WTC11 (cell line): Measurements from ENCODE around the gene H1-8. TPM values are rescaled to one million over a fixed set of nuclear protein-coding genes. Genes with fewer than 3 reads are reported as not detected.

Experiments
- ATAC-seq: fragments of 200-7000 bp; cut with Tn5 transposase; 2 replicates; pipeline ENCODE4 v1.10.0; 2021; ENCODE audit warnings: mild to moderate bottlenecking, moderate library complexity
- CTCF ChIA-PET: fragments of 300-600 bp; sonication (Branson Sonifier 250); formaldehyde crosslinking; loops from one replicate; lab custom pipeline; 2021; ENCODE audit warnings: antibody characterized with exemption; lab: Charles Lee
- POLR2A ChIA-PET: fragments of 350-600 bp; sonication (Branson Sonifier 250); formaldehyde crosslinking; loops from one replicate; lab custom pipeline; 2021; ENCODE audit warnings: antibody characterized with exemption; lab: Charles Lee
- DNase-seq: peaks from one replicate; pipeline ENCODE4 v3.0.0; 2021; ENCODE audit warnings: low spot score
- H3K27ac Mint-ChIP-seq: 2 replicates; pipeline ENCODE4 v1.8.0; 2021; ENCODE audit warnings: mixed read lengths
- H3K27me3 Mint-ChIP-seq: 2 replicates; pipeline ENCODE4 v1.8.0; 2021; ENCODE audit warnings: low read depth, mild to moderate bottlenecking, moderate library complexity, mixed read lengths
- H3K36me3 Mint-ChIP-seq: 2 replicates; pipeline ENCODE4 v1.8.0; 2021; ENCODE audit warnings: mixed read lengths
- H3K4me1 Mint-ChIP-seq: 2 replicates; pipeline ENCODE4 v1.8.0; 2022; ENCODE audit warnings: mixed read lengths
- H3K4me3 Mint-ChIP-seq: 2 replicates; pipeline ENCODE4 v1.8.0; 2021; ENCODE audit warnings: mild to moderate bottlenecking, moderate library complexity, mixed read lengths
- H3K9me3 Mint-ChIP-seq: 2 replicates; pipeline ENCODE4 v1.8.0; 2021; ENCODE audit warnings: mixed read lengths
- AR ChIP-seq: fragments of 250-450 bp; sonication (Bioruptor Pico); IDR thresholded peaks from 2 replicates; pipeline ENCODE4 v1.9.0; 2021; ENCODE audit warnings: mild to moderate bottlenecking
- ATF2 ChIP-seq: sonication (generic); formaldehyde crosslinking; IDR thresholded peaks from 2 replicates; pipeline ENCODE4 v1.8.1; 2022; ENCODE audit warnings: low read depth, missing genetic modification reagents, borderline replicate concordance
- ATF3 ChIP-seq: sonication (generic); formaldehyde crosslinking; conservative IDR thresholded peaks from 2 replicates; pipeline ENCODE4 v1.8.1; 2022; ENCODE audit warnings: mild to moderate bottlenecking, missing genetic modification reagents
- CDX4 ChIP-seq: fragments of 250-450 bp; sonication (Bioruptor Pico); IDR thresholded peaks from 2 replicates; pipeline ENCODE4 v1.9.0; 2021; ENCODE audit warnings: moderate library complexity, mild to moderate bottlenecking, inconsistent platforms, borderline replicate concordance
- CREB1 ChIP-seq: sonication (generic); formaldehyde crosslinking; IDR thresholded peaks from 2 replicates; pipeline ENCODE4 v1.8.0; 2023; ENCODE audit warnings: mild to moderate bottlenecking, missing genetic modification reagents
- E2F5 ChIP-seq: sonication (generic); formaldehyde crosslinking; IDR thresholded peaks from 2 replicates; pipeline ENCODE4 v1.8.1; 2022; ENCODE audit warnings: mild to moderate bottlenecking, moderate library complexity, missing genetic modification reagents
- ELF4 ChIP-seq: sonication (generic); formaldehyde crosslinking; IDR thresholded peaks from 2 replicates; pipeline ENCODE4 v1.8.1; 2022; ENCODE audit warnings: low read depth, mild to moderate bottlenecking, moderate library complexity, missing genetic modification reagents
- FOXP1 ChIP-seq: sonication (generic); formaldehyde crosslinking; IDR thresholded peaks from 2 replicates; pipeline ENCODE4 v1.8.0; 2022; ENCODE audit warnings: missing genetic modification reagents, mild to moderate bottlenecking, moderate library complexity, borderline replicate concordance
- GTF2I ChIP-seq: fragments of 250-450 bp; sonication (Bioruptor Pico); conservative IDR thresholded peaks from 2 replicates; pipeline ENCODE4 v1.4.0; 2021; ENCODE audit warnings: mild to moderate bottlenecking
- NFE2L1 ChIP-seq: sonication (generic); formaldehyde crosslinking; IDR thresholded peaks from 2 replicates; pipeline ENCODE4 v1.8.1; 2023; ENCODE audit warnings: missing genetic modification reagents
- NR1H2 ChIP-seq: sonication (generic); formaldehyde crosslinking; IDR thresholded peaks from 2 replicates; pipeline ENCODE4 v1.9.0; 2021; ENCODE audit warnings: mild to moderate bottlenecking, moderate library complexity, missing genetic modification reagents
- NR2C2 ChIP-seq: sonication (generic); formaldehyde crosslinking; IDR thresholded peaks from 2 replicates; pipeline ENCODE4 v1.8.0; 2022; ENCODE audit warnings: mild to moderate bottlenecking, missing genetic modification reagents
- NR3C1 ChIP-seq: sonication (generic); formaldehyde crosslinking; conservative IDR thresholded peaks from 2 replicates; pipeline ENCODE4 v1.8.1; 2023; ENCODE audit warnings: low read depth, mild to moderate bottlenecking, missing genetic modification reagents
- PRRX2 ChIP-seq: fragments of 250-450 bp; sonication (Bioruptor Pico); IDR thresholded peaks from 2 replicates; pipeline ENCODE4 v1.8.0; 2021; ENCODE audit warnings: mild to moderate bottlenecking
- RORB ChIP-seq: fragments of 250-450 bp; sonication (Bioruptor Pico); IDR thresholded peaks from 2 replicates; pipeline ENCODE4 v1.9.0; 2021; ENCODE audit warnings: mild to moderate bottlenecking
- TP53 ChIP-seq: sonication (generic); formaldehyde crosslinking; IDR thresholded peaks from 2 replicates; pipeline ENCODE4 v1.8.1; 2023; ENCODE audit warnings: mild to moderate bottlenecking, missing genetic modification reagents
- ZNF396 ChIP-seq: fragments of 250-450 bp; sonication (Bioruptor Pico); IDR thresholded peaks from 2 replicates; pipeline ENCODE4 v1.8.0; 2021; ENCODE audit warnings: mild to moderate bottlenecking, moderate library complexity, borderline replicate concordance
- ZNF423 ChIP-seq: fragments of 250-450 bp; sonication (Bioruptor Pico); IDR thresholded peaks from 2 replicates; pipeline ENCODE4 v2.1.2; 2022; ENCODE audit warnings: mild to moderate bottlenecking, moderate library complexity
- ZNF512 ChIP-seq: sonication (generic); formaldehyde crosslinking; IDR thresholded peaks from 2 replicates; pipeline ENCODE4 v1.8.1; 2022; ENCODE audit warnings: missing genetic modification reagents, borderline replicate concordance
- ZNF532 ChIP-seq: fragments of 250-450 bp; sonication (Bioruptor Pico); IDR thresholded peaks from 2 replicates; pipeline ENCODE4 v1.9.0; 2021; ENCODE audit warnings: mild to moderate bottlenecking, borderline replicate concordance
- total RNA-seq: library from RNA; stranded (reverse); gene quantifications from 3 replicates; pipeline ENCODE4 v1.2.3, GENCODE V29; 2021

H1-8 gene
- total RNA-seq, 1 experiment from 2014 or later, result not detected

GRCh38 chr3:129571605-129572547, 28.9 kb downstream of the H1-8 start:
- peaks cover 11% of the 10 kb centered on the region for H3K4me1 Mint-ChIP-seq
- POLR2A ChIA-PET, result no interaction called here
- H3K27ac Mint-ChIP-seq, result no peak overlapping the region

GRCh38 chr3:129572603-129573002, 29.6 kb downstream of the H1-8 start:
- H3K27ac Mint-ChIP-seq, result no peak overlapping the region
- H3K9me3 Mint-ChIP-seq, result no peaks in the 10 kb centered on the region
- DNase-seq (no peak), ATAC-seq (no peak)
- POLR2A ChIA-PET, result no interaction called here
- H3K27me3 Mint-ChIP-seq, result no peaks in the 10 kb centered on the region
- H3K4me1 Mint-ChIP-seq, result peaks cover 11% of the 10 kb centered on the region
- no peak overlapping the region for H3K4me3 Mint-ChIP-seq
- no peak for TF ChIP-seq NR1H2 (CRISPR knock-in tag)
- no peak for TF ChIP-seq TP53
- no peak for TF ChIP-seq NR3C1 (CRISPR knock-in tag)
- no peak for TF ChIP-seq ZNF532 (CRISPR knock-in tag)
- TF ChIP-seq ZNF423 (CRISPR knock-in tag), result no peak
- no peak for TF ChIP-seq CREB1 (CRISPR knock-in tag)
- TF ChIP-seq PRRX2, result no peak
- no peak for TF ChIP-seq ATF2 (CRISPR knock-in tag)
- TF ChIP-seq NR2C2, result no peak
- no peak for TF ChIP-seq GTF2I (CRISPR knock-in tag)
- TF ChIP-seq RORB, result no peak
- no peak for TF ChIP-seq ELF4 (CRISPR knock-in tag)
- TF ChIP-seq ZNF396, result no peak
- TF ChIP-seq CDX4, result no peak
- TF ChIP-seq AR, result no peak
- TF ChIP-seq ZNF512 (CRISPR knock-in tag), result no peak
- no peak for TF ChIP-seq E2F5 (CRISPR knock-in tag)
- no peak for TF ChIP-seq NFE2L1 (CRISPR knock-in tag)
- no peak for TF ChIP-seq FOXP1 (CRISPR knock-in tag)
- H3K36me3 Mint-ChIP-seq, result peaks cover 3% of the 10 kb centered on the region; the same call in 1 of the 2 replicates
- CTCF ChIA-PET, result no interaction called here

More at GRCh38 chr3:129571605-129572547, 28.9 kb downstream of the H1-8 start:
- H3K4me3 Mint-ChIP-seq, result no peak overlapping the region
- no peak for TF ChIP-seq ATF3
- no peak for ATAC-seq
- H3K36me3 Mint-ChIP-seq, result peaks cover 3% of the 10 kb centered on the region; the same call in 1 of the 2 replicates
- DNase-seq, result no peak
- H3K27me3 Mint-ChIP-seq, result no peaks in the 10 kb centered on the region
- CTCF ChIA-PET, result no interaction called here
- no peaks in the 10 kb centered on the region for H3K9me3 Mint-ChIP-seq
